K562 (cell line): ENCODE results near the gene VPS13D. TPM values are rescaled to one million over a fixed set of nuclear protein-coding genes. Genes with fewer than 3 reads are reported as not detected.

Experiments
- ATAC-seq: fragments of 200-7000 bp; cut with Tn5 transposase; 3 replicates; pipeline ENCODE4 v1.9.1; 2020; ENCODE audit warnings: moderate library complexity
- BruUV-seq: library from RNA; stranded (reverse); fragments of 400-500 nt; replicated peaks from 2 replicates; lab custom pipeline; 2021; lab: Mats Ljungman, UMichigan
- CTCF ChIA-PET: fragments of 300-600 bp; formaldehyde crosslinking; extraction: SDS; loops from one replicate; lab custom pipeline; 2021; ENCODE audit warnings: low intra/inter-chr PET ratio; lab: Yijun Ruan, JAX
- POLR2A ChIA-PET: fragments of 300-600, 350-650 bp; sonication (Branson Sonifier 250); formaldehyde crosslinking; extraction: SDS; loops from one replicate; lab custom pipeline; 2021; ENCODE audit warnings: antibody characterized with exemption, inconsistent platforms; lab: Yijun Ruan, JAX
- DNase-seq, 4 experiments: peaks; one replicate each; pipeline versions ENCODE4 v3.0.0 to v3.0.0-alpha.2; 2011 to 2018; ENCODE audit warnings: low spot score in 3 of 4, mixed read lengths in 3 of 4; ENCODE audit errors: extremely low read depth in 1 of 4
- FAIRE-seq: peaks from 2 replicates; lab custom pipeline; 2011; peaks lifted over from hg19 to GRCh38; lab: Jason Lieb, UNC
- H2AFZ ChIP-seq: 2 replicates; pipeline ENCODE4 v1.6.0; 2011; ENCODE audit warnings: low read depth, low read length, control low read depth, inconsistent platforms
- H3K27ac ChIP-seq: fragments of 200-600 bp; 3 replicates; pipeline ENCODE4 v1.8.0; 2011; ENCODE audit warnings: low read depth, mild to moderate bottlenecking, control low read depth, inconsistent platforms, low read length, moderate library complexity, mixed read lengths; ENCODE audit errors: extremely low read depth
- H3K27me3 ChIP-seq, 2 experiments: fragments of 300-600 bp in 1 of 2; 2 replicates in 1 of 2; 3 replicates in 1 of 2; pipeline versions ENCODE4 v1.6.0 to v1.8.0; 2011; ENCODE audit warnings: inconsistent platforms in 2 of 2, low read length in 2 of 2, mild to moderate bottlenecking in 1 of 2, mixed read lengths in 1 of 2, moderate library complexity in 1 of 2; ENCODE audit not compliant: control insufficient read depth in 2 of 2, insufficient read depth in 2 of 2
- H3K36me3 ChIP-seq: fragments of 300-600 bp; 3 replicates; pipeline ENCODE4 v1.8.0; 2011; ENCODE audit warnings: mild to moderate bottlenecking, low read length, inconsistent platforms; ENCODE audit not compliant: control insufficient read depth, insufficient read depth
- H3K4me1 ChIP-seq, 2 experiments: fragments of 200-600 bp in 1 of 2; replicated peaks in 1 of 2; 2 replicates in 1 of 2; 3 replicates in 1 of 2; pipeline versions ENCODE4 v1.5.1 to v1.8.0; 2011; ENCODE audit warnings: inconsistent platforms in 2 of 2, low read length in 2 of 2, mild to moderate bottlenecking in 1 of 2, mixed read lengths in 1 of 2, moderate library complexity in 1 of 2; ENCODE audit not compliant: control insufficient read depth in 2 of 2, insufficient read depth in 2 of 2
- H3K4me2 ChIP-seq: 2 replicates; pipeline ENCODE4 v1.6.1; 2011; ENCODE audit warnings: low read length, control low read depth, inconsistent platforms, mixed read lengths; ENCODE audit not compliant: insufficient read depth
- H3K4me3 ChIP-seq: fragments of 200-600 bp; sonication (generic), shearing (Covaris generic); 2 replicates; pipeline ENCODE4 v1.5.1; 2016; ENCODE audit warnings: control low read depth, inconsistent platforms
- H3K79me2 ChIP-seq: fragments of 200-600 bp; 3 replicates; pipeline ENCODE4 v1.8.0; 2011; ENCODE audit warnings: low read length, inconsistent platforms; ENCODE audit not compliant: control insufficient read depth, insufficient read depth
- H3K9ac ChIP-seq, 2 experiments: 2 replicates each; pipeline versions ENCODE4 v1.6.0 to v1.6.1; 2011; ENCODE audit warnings: low read depth in 2 of 2, low read length in 2 of 2, control low read depth in 1 of 2, inconsistent platforms in 1 of 2, mild to moderate bottlenecking in 1 of 2, mixed read lengths in 1 of 2; ENCODE audit not compliant: insufficient read depth in 1 of 2
- H3K9me1 ChIP-seq: one replicate; pipeline ENCODE4 v1.6.0; 2011; ENCODE audit warnings: inconsistent platforms, mild to moderate bottlenecking, low read length, moderate library complexity; ENCODE audit not compliant: control insufficient read depth, insufficient read depth
- H3K9me3 ChIP-seq: replicated peaks from 2 replicates; pipeline ENCODE4 v1.5.1; 2011; ENCODE audit warnings: low read depth, low read length, inconsistent platforms; ENCODE audit not compliant: control insufficient read depth, insufficient read depth
- H4K20me1 ChIP-seq: replicated peaks from 2 replicates; pipeline ENCODE4 v1.6.1; 2011; ENCODE audit warnings: low read length, inconsistent platforms, mixed read lengths; ENCODE audit not compliant: control insufficient read depth, insufficient read depth
- DACH1 ChIP-seq: fragments of 450-650 bp; IDR thresholded peaks from 2 replicates; pipeline ENCODE4 v1.6.1; 2018; ENCODE audit not compliant: partially characterized antibody
- EP300 ChIP-seq: IDR thresholded peaks from 2 replicates; pipeline ENCODE4 v1.6.1; 2012; ENCODE audit warnings: low read length, improper control_type of control experiment
- GABPA ChIP-seq: fragments of 200-800 bp; sonication (Bioruptor generic); conservative IDR thresholded peaks from 2 replicates; pipeline ENCODE4 v1.6.1; 2016; ENCODE audit warnings: low read depth, missing genetic modification characterization, missing compliant biosample characterization
- HMG20A ChIP-seq: fragments of 450-650 bp; formaldehyde crosslinking; conservative IDR thresholded peaks from 2 replicates; pipeline ENCODE4 v1.4.0; 2020; ENCODE audit warnings: mild to moderate bottlenecking, mixed read lengths
- MAFK ChIP-seq: IDR thresholded peaks from 2 replicates; pipeline ENCODE4 v1.6.1; 2011; ENCODE audit warnings: low read length, improper control_type of control experiment
- NUFIP1 ChIP-seq: fragments of 450-650 bp; IDR thresholded peaks from 2 replicates; pipeline ENCODE4 v1.6.1; 2018; ENCODE audit not compliant: partially characterized antibody
- POLR2AphosphoS5 ChIP-seq: IDR thresholded peaks from 2 replicates; pipeline ENCODE4 v1.6.1; 2011; ENCODE audit warnings: mild to moderate bottlenecking, low read depth, low read length, moderate library complexity; ENCODE audit not compliant: control insufficient read depth, insufficient read depth
- WGBS: fragments of 100-300 bp; shearing (Covaris generic); methylation state at CpG from one replicate; pipeline ENCODE4 v1.1.6; 2016; ENCODE audit warnings: low coverage, mixed read lengths; ENCODE audit not compliant: insufficient coverage; ENCODE audit errors: missing lambda C conversion rate; 5-methylcytosine and 5-hydroxymethylcytosine counted together
- in situ Hi-C: fragments of 300-500 bp; cut with MboI; formaldehyde crosslinking; loops from 4 replicates; pipeline ENCODE4 v1.15.0; 2018; ENCODE audit warnings: inconsistent platforms, mixed read lengths
- intact Hi-C: fragments of 100-400 bp; cut with micrococcal nuclease; formaldehyde crosslinking; loops from 2 replicates; pipeline ENCODE4 v1.14.2; 2022
- polyA plus RNA-seq, 8 experiments: library from polyadenylated mRNA; depleted of rRNA in 4 of 8; stranded (reverse) in 5 of 8; unstranded in 3 of 8; fragments of >200 nt; fragmentation: Nextera tagmentation in 2 of 8; fragmentation: Illumina TruSeq in 1 of 8; extraction: Ambion mirVana in 2 of 8; extraction: Trizol in 1 of 8; gene quantifications; 2 replicates each; pipeline versions ENCODE4 v1.2.1 to v1.2.3, GENCODE V29; 2011 to 2014; ENCODE audit warnings: inconsistent platforms in 1 of 8, missing spikeins in 1 of 8
- total RNA-seq, 7 experiments: library from RNA; depleted of rRNA in 6 of 7; stranded (reverse); fragments of >200 nt in 6 of 7; fragmentation: Illumina TruSeq in 2 of 7; extraction: Trizol in 2 of 7; gene quantifications; 2 replicates each; pipeline versions ENCODE4 v1.2.1 to v1.2.3, GENCODE V29; 2011 to 2021; ENCODE audit warnings: low replicate concordance in 1 of 7
- TF ChIP-seq, protein P1 (sequence below), 2 experiments: fragments of 450-650 bp; IDR thresholded peaks; 2 replicates each; pipeline ENCODE4 v1.6.1; 2018; ENCODE audit warnings: mild to moderate bottlenecking in 2 of 2, low read depth in 1 of 2; ENCODE audit not compliant: partially characterized antibody in 2 of 2
- TF ChIP-seq, protein P2 (sequence below): fragments of 450-650 bp; IDR thresholded peaks from one replicate; pipeline ENCODE4 v1.6.1; 2018; ENCODE audit warnings: mild to moderate bottlenecking, moderate library complexity; ENCODE audit not compliant: partially characterized antibody
- TF ChIP-seq, protein P3 (sequence below): fragments of 250-450 bp; sonication (Bioruptor Pico); IDR thresholded peaks from 2 replicates; pipeline ENCODE4 v1.6.1; 2021; ENCODE audit warnings: mild to moderate bottlenecking
- TF ChIP-seq, protein P4 (sequence below): sonication (generic); formaldehyde crosslinking; IDR thresholded peaks from 2 replicates; pipeline ENCODE4 v1.8.0; 2022; ENCODE audit warnings: mild to moderate bottlenecking, missing genetic modification reagents

VPS13D gene
- total and polyA plus RNA-seq, 9 of the 15 experiments (the other 6 are each of a cell fraction or from before 2014, with no cell fraction given) = 6.1 to 51.5 (median 38.5) TPM

DNA sequence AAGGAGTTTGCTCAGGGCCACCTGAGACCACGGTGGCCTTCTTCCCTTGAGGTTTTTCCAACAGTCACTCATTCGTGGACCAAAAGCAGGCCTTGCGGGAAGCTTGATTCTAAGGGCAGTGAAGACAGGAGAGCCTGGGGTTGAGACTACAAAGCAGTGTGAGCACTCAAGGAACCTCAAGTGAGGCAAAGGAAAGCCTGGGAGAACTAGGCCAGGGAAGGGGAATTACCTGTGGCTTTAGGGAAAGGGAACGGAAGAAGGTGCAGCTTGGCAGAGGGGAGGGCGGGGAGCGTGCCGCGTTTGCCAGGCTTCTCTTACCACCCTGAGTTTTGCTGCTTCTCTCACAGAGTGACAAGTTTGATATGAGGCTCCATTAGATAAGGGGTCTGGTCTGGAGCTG is 273.9 kb downstream of the VPS13D start:
- intact Hi-C loops = no loop called here
- 85% methylated on average over 8 of the region's 8 CpGs for WGBS
- TF ChIP-seq, protein P1, sequence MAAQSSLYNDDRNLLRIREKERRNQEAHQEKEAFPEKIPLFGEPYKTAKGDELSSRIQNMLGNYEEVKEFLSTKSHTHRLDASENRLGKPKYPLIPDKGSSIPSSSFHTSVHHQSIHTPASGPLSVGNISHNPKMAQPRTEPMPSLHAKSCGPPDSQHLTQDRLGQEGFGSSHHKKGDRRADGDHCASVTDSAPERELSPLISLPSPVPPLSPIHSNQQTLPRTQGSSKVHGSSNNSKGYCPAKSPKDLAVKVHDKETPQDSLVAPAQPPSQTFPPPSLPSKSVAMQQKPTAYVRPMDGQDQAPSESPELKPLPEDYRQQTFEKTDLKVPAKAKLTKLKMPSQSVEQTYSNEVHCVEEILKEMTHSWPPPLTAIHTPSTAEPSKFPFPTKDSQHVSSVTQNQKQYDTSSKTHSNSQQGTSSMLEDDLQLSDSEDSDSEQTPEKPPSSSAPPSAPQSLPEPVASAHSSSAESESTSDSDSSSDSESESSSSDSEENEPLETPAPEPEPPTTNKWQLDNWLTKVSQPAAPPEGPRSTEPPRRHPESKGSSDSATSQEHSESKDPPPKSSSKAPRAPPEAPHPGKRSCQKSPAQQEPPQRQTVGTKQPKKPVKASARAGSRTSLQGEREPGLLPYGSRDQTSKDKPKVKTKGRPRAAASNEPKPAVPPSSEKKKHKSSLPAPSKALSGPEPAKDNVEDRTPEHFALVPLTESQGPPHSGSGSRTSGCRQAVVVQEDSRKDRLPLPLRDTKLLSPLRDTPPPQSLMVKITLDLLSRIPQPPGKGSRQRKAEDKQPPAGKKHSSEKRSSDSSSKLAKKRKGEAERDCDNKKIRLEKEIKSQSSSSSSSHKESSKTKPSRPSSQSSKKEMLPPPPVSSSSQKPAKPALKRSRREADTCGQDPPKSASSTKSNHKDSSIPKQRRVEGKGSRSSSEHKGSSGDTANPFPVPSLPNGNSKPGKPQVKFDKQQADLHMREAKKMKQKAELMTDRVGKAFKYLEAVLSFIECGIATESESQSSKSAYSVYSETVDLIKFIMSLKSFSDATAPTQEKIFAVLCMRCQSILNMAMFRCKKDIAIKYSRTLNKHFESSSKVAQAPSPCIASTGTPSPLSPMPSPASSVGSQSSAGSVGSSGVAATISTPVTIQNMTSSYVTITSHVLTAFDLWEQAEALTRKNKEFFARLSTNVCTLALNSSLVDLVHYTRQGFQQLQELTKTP (IDR thresholded peaks at IDR 0.05; ENCODE audit: low read depth in 1 of 2, partially characterized antibody in 2 of 2) = no peak
- TF ChIP-seq NUFIP1 (no peak), HMG20A (CRISPR knock-in tag) (no peak), DACH1 (no peak), EP300 (no peak), MAFK (no peak), GABPA (no peak), POLR2AphosphoS5 (no peak)
- TF ChIP-seq, protein P2, sequence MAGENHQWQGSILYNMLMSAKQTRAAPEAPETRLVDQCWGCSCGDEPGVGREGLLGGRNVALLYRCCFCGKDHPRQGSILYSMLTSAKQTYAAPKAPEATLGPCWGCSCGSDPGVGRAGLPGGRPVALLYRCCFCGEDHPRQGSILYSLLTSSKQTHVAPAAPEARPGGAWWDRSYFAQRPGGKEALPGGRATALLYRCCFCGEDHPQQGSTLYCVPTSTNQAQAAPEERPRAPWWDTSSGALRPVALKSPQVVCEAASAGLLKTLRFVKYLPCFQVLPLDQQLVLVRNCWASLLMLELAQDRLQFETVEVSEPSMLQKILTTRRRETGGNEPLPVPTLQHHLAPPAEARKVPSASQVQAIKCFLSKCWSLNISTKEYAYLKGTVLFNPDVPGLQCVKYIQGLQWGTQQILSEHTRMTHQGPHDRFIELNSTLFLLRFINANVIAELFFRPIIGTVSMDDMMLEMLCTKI = no peak
- TF ChIP-seq, protein P3, sequence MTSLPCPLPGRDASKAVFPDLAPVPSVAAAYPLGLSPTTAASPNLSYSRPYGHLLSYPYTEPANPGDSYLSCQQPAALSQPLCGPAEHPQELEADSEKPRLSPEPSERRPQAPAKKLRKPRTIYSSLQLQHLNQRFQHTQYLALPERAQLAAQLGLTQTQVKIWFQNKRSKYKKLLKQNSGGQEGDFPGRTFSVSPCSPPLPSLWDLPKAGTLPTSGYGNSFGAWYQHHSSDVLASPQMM (CRISPR knock-in tag) = no peak
- TF ChIP-seq, protein P4, sequence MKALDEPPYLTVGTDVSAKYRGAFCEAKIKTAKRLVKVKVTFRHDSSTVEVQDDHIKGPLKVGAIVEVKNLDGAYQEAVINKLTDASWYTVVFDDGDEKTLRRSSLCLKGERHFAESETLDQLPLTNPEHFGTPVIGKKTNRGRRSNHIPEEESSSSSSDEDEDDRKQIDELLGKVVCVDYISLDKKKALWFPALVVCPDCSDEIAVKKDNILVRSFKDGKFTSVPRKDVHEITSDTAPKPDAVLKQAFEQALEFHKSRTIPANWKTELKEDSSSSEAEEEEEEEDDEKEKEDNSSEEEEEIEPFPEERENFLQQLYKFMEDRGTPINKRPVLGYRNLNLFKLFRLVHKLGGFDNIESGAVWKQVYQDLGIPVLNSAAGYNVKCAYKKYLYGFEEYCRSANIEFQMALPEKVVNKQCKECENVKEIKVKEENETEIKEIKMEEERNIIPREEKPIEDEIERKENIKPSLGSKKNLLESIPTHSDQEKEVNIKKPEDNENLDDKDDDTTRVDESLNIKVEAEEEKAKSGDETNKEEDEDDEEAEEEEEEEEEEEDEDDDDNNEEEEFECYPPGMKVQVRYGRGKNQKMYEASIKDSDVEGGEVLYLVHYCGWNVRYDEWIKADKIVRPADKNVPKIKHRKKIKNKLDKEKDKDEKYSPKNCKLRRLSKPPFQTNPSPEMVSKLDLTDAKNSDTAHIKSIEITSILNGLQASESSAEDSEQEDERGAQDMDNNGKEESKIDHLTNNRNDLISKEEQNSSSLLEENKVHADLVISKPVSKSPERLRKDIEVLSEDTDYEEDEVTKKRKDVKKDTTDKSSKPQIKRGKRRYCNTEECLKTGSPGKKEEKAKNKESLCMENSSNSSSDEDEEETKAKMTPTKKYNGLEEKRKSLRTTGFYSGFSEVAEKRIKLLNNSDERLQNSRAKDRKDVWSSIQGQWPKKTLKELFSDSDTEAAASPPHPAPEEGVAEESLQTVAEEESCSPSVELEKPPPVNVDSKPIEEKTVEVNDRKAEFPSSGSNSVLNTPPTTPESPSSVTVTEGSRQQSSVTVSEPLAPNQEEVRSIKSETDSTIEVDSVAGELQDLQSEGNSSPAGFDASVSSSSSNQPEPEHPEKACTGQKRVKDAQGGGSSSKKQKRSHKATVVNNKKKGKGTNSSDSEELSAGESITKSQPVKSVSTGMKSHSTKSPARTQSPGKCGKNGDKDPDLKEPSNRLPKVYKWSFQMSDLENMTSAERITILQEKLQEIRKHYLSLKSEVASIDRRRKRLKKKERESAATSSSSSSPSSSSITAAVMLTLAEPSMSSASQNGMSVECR = no peak

More for the DNA sequence above, 273.9 kb downstream of the VPS13D start:
- no peak overlapping the region for H3K4me2 ChIP-seq
- H4K20me1 ChIP-seq = no peaks in the 10 kb centered on the region
- H3K4me3 ChIP-seq = no peak overlapping the region
- peaks cover 50% of the 10 kb centered on the region for H3K36me3 ChIP-seq
- DNase-seq (no peak), FAIRE-seq (no peak), ATAC-seq (no peak)
- H3K9ac ChIP-seq = peak overlapping the region in 1 of 2 experiments; percentile 10; a peak in 1 of 4 replicates
- no peak overlapping the region for H3K27ac ChIP-seq
- no peaks in the 10 kb centered on the region for H3K9me3 ChIP-seq
- BruUV-seq = no TSS peak
- no peak overlapping the region for H2AFZ ChIP-seq
- peaks cover 8 to 14% of the 10 kb centered on the region in 2 experiments; a peak in 3 of 5 replicates for H3K4me1 ChIP-seq
- no peaks in the 10 kb centered on the region for H3K27me3 ChIP-seq
- in situ Hi-C loops = no loop called here
- POLR2A ChIA-PET = interaction anchor here (0.7 to 6.7 kb wide), 5 partner anchors 9 to 55 kb away, joined by 3 to 38 read pairs (median 4); no protein-coding TSS in a partner anchor
- peaks cover under 1% of the 10 kb centered on the region for H3K9me1 ChIP-seq
- CTCF ChIA-PET = no interaction called here
- peaks cover 2% of the 10 kb centered on the region; the same call in 1 of the 3 replicates for H3K79me2 ChIP-seq
